Activated CD4-positive, alpha-beta T cell treated with anti-CD3 and anti-CD28 coated beads, Interleukin-2, amount 10 ng/mL, durations not matched to agents 7 days and 5 days (primary cell): ENCODE measurements around the gene FECH. TPM values are rescaled to one million over a fixed set of nuclear protein-coding genes. Genes with fewer than 3 reads are reported as not detected.

Source experiments
- CTCF ChIA-PET: fragments of 350-600 bp; sonication (Branson Sonifier 250); formaldehyde crosslinking; loops from one replicate; lab custom pipeline; 2021; ENCODE audit warnings: antibody characterized with exemption; lab: Charles Lee
- POLR2A ChIA-PET: fragments of 350-600 bp; sonication (Branson Sonifier 250); formaldehyde crosslinking; loops from one replicate; lab custom pipeline; 2021; ENCODE audit warnings: antibody characterized with exemption; lab: Charles Lee
- DNase-seq: peaks from one replicate; pipeline ENCODE4 v3.0.0-alpha.2; 2020
- H3K27ac Mint-ChIP-seq: one replicate; pipeline ENCODE4 v1.8.0; 2021; ENCODE audit warnings: mild to moderate bottlenecking, moderate library complexity, mixed read lengths
- H3K27me3 Mint-ChIP-seq: one replicate; pipeline ENCODE4 v1.8.0; 2021; ENCODE audit warnings: mixed read lengths
- H3K36me3 Mint-ChIP-seq: one replicate; pipeline ENCODE4 v1.8.0; 2021; ENCODE audit warnings: low read depth, mixed read lengths
- H3K4me1 Mint-ChIP-seq: one replicate; pipeline ENCODE4 v1.8.0; 2021; ENCODE audit warnings: mixed read lengths
- H3K4me3 Mint-ChIP-seq: one replicate; pipeline ENCODE4 v1.8.0; 2021; ENCODE audit warnings: mild to moderate bottlenecking, moderate library complexity, mixed read lengths
- H3K9me3 Mint-ChIP-seq: one replicate; pipeline ENCODE4 v1.8.0; 2021; ENCODE audit warnings: mixed read lengths
- total RNA-seq, 2 experiments: library from RNA; stranded (reverse); gene quantifications; one replicate each; pipeline ENCODE4 v1.2.3, GENCODE V29; 2021

The FECH gene
- 10 to 100 TPM; 18.7 to 23.1 TPM for total RNA-seq

GRCh38 chr18:57586251-57587049 lies at the start of gene FECH:
Gene FECH (minus strand): TSS chr18:57586702. CDS start chr18:57586620, 82 bp downstream.
- Mint-ChIP-seq H3K4me3 (peak within 1 kb of the TSS; percentile 84), H3K27me3 (no peaks in the 10 kb centered on the region), H3K9me3 (no peaks in the 10 kb centered on the region), H3K4me1 (peaks cover 27% of the 10 kb centered on the region), H3K36me3 (peaks cover 4% of the 10 kb centered on the region), H3K27ac (peak within 1 kb of the TSS; percentile 86)
- CTCF ChIA-PET: interaction anchor here (1.5 kb wide), 1 partner anchor 44 kb away, joined by 6 read pairs; no protein-coding TSS in a partner anchor
- DNase-seq: peak; percentile 67
- POLR2A ChIA-PET: no interaction called here

- Mint-ChIP-seq H3K27me3 (no peaks in the 10 kb centered on the region), H3K36me3 (peaks cover 10% of the 10 kb centered on the region), H3K4me1 (peaks cover 14% of the 10 kb centered on the region), H3K4me3 (no peak overlapping the region), H3K9me3 (no peaks in the 10 kb centered on the region), H3K27ac (no peak overlapping the region)
- POLR2A ChIA-PET: no interaction called here
- DNase-seq: no peak
- CTCF ChIA-PET: no interaction called here
Observed at GRCh38 chr18:57635003-57635822, 48.7 kb upstream of the FECH start.

- DNase-seq: no peak
- no peaks in the 10 kb centered on the region for H3K27me3 Mint-ChIP-seq
- H3K4me1 Mint-ChIP-seq: peaks cover 19% of the 10 kb centered on the region
- peaks cover 8% of the 10 kb centered on the region for H3K36me3 Mint-ChIP-seq
- no peak overlapping the region for H3K27ac Mint-ChIP-seq
- ChIA-PET CTCF (interaction anchor here (0.9 kb wide), 1 partner anchor 182 kb away, joined by 3 read pairs; no protein-coding TSS in a partner anchor), POLR2A (interaction anchor here (1.2 kb wide), 1 partner anchor 10 kb away, joined by 5 read pairs; the partner anchor contains the start of gene NARS1)
- H3K4me3 Mint-ChIP-seq: peak overlapping the region; percentile 98
- H3K9me3 Mint-ChIP-seq: no peaks in the 10 kb centered on the region
Observed at GRCh38 chr18:57631697-57632096, 45.2 kb upstream of the FECH start.

- Mint-ChIP-seq H3K36me3 (peaks cover 8% of the 10 kb centered on the region), H3K27me3 (no peaks in the 10 kb centered on the region), H3K27ac (peak overlapping the region; percentile 97), H3K4me1 (peaks cover 19% of the 10 kb centered on the region), H3K4me3 (peak overlapping the region; percentile 98), H3K9me3 (no peaks in the 10 kb centered on the region)
- DNase-seq: no peak
- CTCF ChIA-PET: interaction anchor here (0.6 to 1.6 kb wide), 8 partner anchors 9 to 989 kb away, joined by 3 to 7 read pairs (median 4); partner anchors contain the start of genes FECH and NARS1
- POLR2A ChIA-PET: interaction anchor here (0.6 to 1.2 kb wide), 2 partner anchors 9 to 610 kb away, joined by 5 to 6 read pairs; partner anchors contain the start of gene NARS1
Observed at GRCh38 chr18:57630754-57631595, 44.5 kb upstream of the FECH start.

- CTCF ChIA-PET: interaction anchor here (0.6 to 1.6 kb wide), 8 partner anchors 8 to 988 kb away, joined by 3 to 7 read pairs (median 4); partner anchors contain the start of genes FECH and NARS1
Observed at GRCh38 chr18:57630002-57630753, 43.7 kb upstream of the FECH start.

GRCh38 chr18:57629422-57629821 lies 42.9 kb upstream of the FECH start:
- ChIA-PET POLR2A (no interaction called here), CTCF (interaction anchor here (1.2 to 1.6 kb wide), 2 partner anchors 295 to 448 kb away, joined by 3 to 4 read pairs; no protein-coding TSS in a partner anchor)
- Mint-ChIP-seq H3K27ac (peak overlapping the region; percentile 97), H3K4me1 (peaks cover 18% of the 10 kb centered on the region), H3K27me3 (no peaks in the 10 kb centered on the region), H3K9me3 (no peaks in the 10 kb centered on the region), H3K4me3 (peak overlapping the region; percentile 98), H3K36me3 (peaks cover 7% of the 10 kb centered on the region)
- no peak for DNase-seq

More at GRCh38 chr18:57630002-57630753, 43.7 kb upstream of the FECH start:
- Mint-ChIP-seq H3K4me1 (peaks cover 19% of the 10 kb centered on the region), H3K4me3 (peak overlapping the region; percentile 98), H3K36me3 (peaks cover 8% of the 10 kb centered on the region), H3K27ac (peak overlapping the region; percentile 97), H3K27me3 (no peaks in the 10 kb centered on the region), H3K9me3 (no peaks in the 10 kb centered on the region)
- DNase-seq: peak; percentile 95
- POLR2A ChIA-PET: no interaction called here

GRCh38 chr18:57627488-57627887 lies 41.0 kb upstream of the FECH start:
- ChIA-PET CTCF (no interaction called here), POLR2A (no interaction called here)
- peaks cover 6% of the 10 kb centered on the region for H3K36me3 Mint-ChIP-seq
- no peak overlapping the region for H3K27ac Mint-ChIP-seq
- DNase-seq: no peak
- no peaks in the 10 kb centered on the region for H3K9me3 Mint-ChIP-seq
- peaks cover 17% of the 10 kb centered on the region for H3K4me1 Mint-ChIP-seq
- H3K4me3 Mint-ChIP-seq: no peak overlapping the region
- no peaks in the 10 kb centered on the region for H3K27me3 Mint-ChIP-seq

- H3K9me3 Mint-ChIP-seq: no peaks in the 10 kb centered on the region
- ChIA-PET CTCF (no interaction called here), POLR2A (no interaction called here)
- H3K36me3 Mint-ChIP-seq: peaks cover 7% of the 10 kb centered on the region
- H3K27ac Mint-ChIP-seq: no peak overlapping the region
- no peaks in the 10 kb centered on the region for H3K27me3 Mint-ChIP-seq
- peaks cover 17% of the 10 kb centered on the region for H3K4me1 Mint-ChIP-seq
- no peak overlapping the region for H3K4me3 Mint-ChIP-seq
- no peak for DNase-seq
Observed at GRCh38 chr18:57624988-57625387, 38.5 kb upstream of the FECH start.

- POLR2A ChIA-PET: no interaction called here
- Mint-ChIP-seq H3K36me3 (peaks cover 20% of the 10 kb centered on the region), H3K27me3 (no peaks in the 10 kb centered on the region), H3K27ac (peak overlapping the region; percentile 98), H3K4me3 (peak overlapping the region; percentile 91), H3K9me3 (no peaks in the 10 kb centered on the region), H3K4me1 (peaks cover 26% of the 10 kb centered on the region)
- no peak for DNase-seq
- CTCF ChIA-PET: interaction anchor here (0.6 to 1.6 kb wide), 4 partner anchors 9 to 701 kb away, joined by 3 to 6 read pairs (median 4); no protein-coding TSS in a partner anchor
Observed at GRCh38 chr18:57621246-57621604, 34.7 kb upstream of the FECH start.

GRCh38 chr18:57619876-57620275 lies 33.4 kb upstream of the FECH start:
- H3K9me3 Mint-ChIP-seq: no peaks in the 10 kb centered on the region
- CTCF ChIA-PET: interaction anchor here (0.6 to 1.7 kb wide), 7 partner anchors 11 to 959 kb away, joined by 3 to 7 read pairs (median 3); no protein-coding TSS in a partner anchor
- DNase-seq: no peak
- peaks cover 26% of the 10 kb centered on the region for H3K36me3 Mint-ChIP-seq
- peak overlapping the region; percentile 98 for H3K27ac Mint-ChIP-seq
- peak overlapping the region; percentile 91 for H3K4me3 Mint-ChIP-seq
- no peaks in the 10 kb centered on the region for H3K27me3 Mint-ChIP-seq
- POLR2A ChIA-PET: no interaction called here
- H3K4me1 Mint-ChIP-seq: peaks cover 31% of the 10 kb centered on the region

- H3K9me3 Mint-ChIP-seq: no peaks in the 10 kb centered on the region
- no peaks in the 10 kb centered on the region for H3K27me3 Mint-ChIP-seq
- no peak overlapping the region for H3K27ac Mint-ChIP-seq
- ChIA-PET POLR2A (no interaction called here), CTCF (no interaction called here)
- H3K4me3 Mint-ChIP-seq: no peak overlapping the region
- peaks cover 31% of the 10 kb centered on the region for H3K36me3 Mint-ChIP-seq
- H3K4me1 Mint-ChIP-seq: peaks cover 32% of the 10 kb centered on the region
- no peak for DNase-seq
Observed at GRCh38 chr18:57618910-57619309, 32.4 kb upstream of the FECH start.
